SH-SY5Y (cell line): ENCODE results near the gene FBXL16.

ENCODE experiments used
- GATA2 ChIP-seq: IDR thresholded peaks from 2 replicates; pipeline ENCODE4 v1.6.1; 2011; ENCODE audit warnings: mild to moderate bottlenecking, low read depth, low read length
- GATA3 ChIP-seq: IDR thresholded peaks from 2 replicates; pipeline ENCODE4 v1.6.1; 2011; ENCODE audit warnings: low read depth, mild to moderate bottlenecking, low read length, moderate library complexity

- TF ChIP-seq GATA3 = no peak
- no peak for TF ChIP-seq GATA2
These were observed 42.6 kb upstream of the FBXL16 start for GRCh38 chr16:747978-748746.
